BLaER1 (cell line): ENCODE measurements around the gene SEMA4B.
"Not testable (repeated sequence)": the region's sequence is repeated elsewhere in the genome, so short reads cannot be mapped to it uniquely, and the experiment has no call there.

Source experiments
- H3K27ac ChIP-seq: shearing (Covaris generic); formaldehyde crosslinking; 2 replicates; pipeline ENCODE4 v1.8.1; 2022
- H3K27me3 ChIP-seq: shearing (Covaris generic); formaldehyde crosslinking; 2 replicates; pipeline ENCODE4 v1.8.1; 2022
- H3K36me3 ChIP-seq: shearing (Covaris generic); formaldehyde crosslinking; 2 replicates; pipeline ENCODE4 v1.8.1; 2022
- H3K4me1 ChIP-seq: shearing (Covaris generic); formaldehyde crosslinking; 2 replicates; pipeline ENCODE4 v1.8.1; 2022
- H3K4me2 ChIP-seq: shearing (Covaris generic); formaldehyde crosslinking; 2 replicates; pipeline ENCODE4 v1.8.1; 2022
- H3K4me3 ChIP-seq: shearing (Covaris generic); formaldehyde crosslinking; 2 replicates; pipeline ENCODE4 v1.8.1; 2022
- H3K9ac ChIP-seq: shearing (Covaris generic); formaldehyde crosslinking; 2 replicates; pipeline ENCODE4 v1.8.1; 2022
- H3K9me3 ChIP-seq: shearing (Covaris generic); formaldehyde crosslinking; 2 replicates; pipeline ENCODE4 v1.8.1; 2022
- H4K20me1 ChIP-seq: shearing (Covaris generic); formaldehyde crosslinking; 2 replicates; pipeline ENCODE4 v1.8.1; 2022
- Cebpa-rat ChIP-seq: shearing (Covaris generic); IDR thresholded peaks from 2 replicates; pipeline ENCODE4 v1.8.1; 2022

SEMA4B gene

GRCh38 chr15:90266061-90266431, 64.9 kb downstream of the SEMA4B start:
- Histone ChIP-seq H3K9me3 (no peaks in the 10 kb centered on the region), H4K20me1 (peaks cover 46% of the 10 kb centered on the region), H3K36me3 (peaks cover 23% of the 10 kb centered on the region), H3K9ac (peak overlapping the region; percentile 86), H3K27me3 (no peaks in the 10 kb centered on the region), H3K4me1 (peaks cover 70% of the 10 kb centered on the region), H3K4me2 (peak overlapping the region; percentile 96), H3K4me3 (peak overlapping the region; percentile 77), H3K27ac (peak overlapping the region; percentile 93)
- TF ChIP-seq Cebpa-rat = no peak

- Histone ChIP-seq H3K4me2 (peak overlapping the region; percentile 96), H3K9me3 (no peaks in the 10 kb centered on the region), H3K27me3 (no peaks in the 10 kb centered on the region), H3K4me1 (peaks cover 66% of the 10 kb centered on the region), H4K20me1 (peaks cover 50% of the 10 kb centered on the region), H3K27ac (peak overlapping the region; percentile 93), H3K36me3 (peaks cover 28% of the 10 kb centered on the region), H3K4me3 (peak overlapping the region; percentile 77), H3K9ac (peak overlapping the region; percentile 86)
- no peak for TF ChIP-seq Cebpa-rat
Measured at GRCh38 chr15:90266485-90266884, 65.4 kb downstream of the SEMA4B start.

GRCh38 chr15:90268415-90268814, 67.3 kb downstream of the SEMA4B start:
- Histone ChIP-seq H3K9ac (no peak overlapping the region), H3K27ac (no peak overlapping the region), H3K36me3 (peaks cover 47% of the 10 kb centered on the region), H3K9me3 (no peaks in the 10 kb centered on the region), H3K4me3 (peak overlapping the region; percentile 77; the same call in 1 of the 2 replicates), H3K27me3 (no peaks in the 10 kb centered on the region), H3K4me1 (peaks cover 54% of the 10 kb centered on the region), H4K20me1 (peaks cover 70% of the 10 kb centered on the region), H3K4me2 (peak overlapping the region; percentile 96)
- TF ChIP-seq Cebpa-rat = no peak

- H3K9me3 ChIP-seq = no peaks in the 10 kb centered on the region
- no peaks in the 10 kb centered on the region for H3K27me3 ChIP-seq
- H3K4me2 ChIP-seq = no peak overlapping the region
- TF ChIP-seq Cebpa-rat = no peak
- peaks cover 85% of the 10 kb centered on the region for H4K20me1 ChIP-seq
- 0 out of 2 replicates have a peak overlapping the region, but pooled peaks have one; percentile 30 for H3K9ac ChIP-seq
- H3K4me1 ChIP-seq = peaks cover 38% of the 10 kb centered on the region
- no peak overlapping the region for H3K27ac ChIP-seq
- no peak overlapping the region for H3K4me3 ChIP-seq
- peaks cover 69% of the 10 kb centered on the region for H3K36me3 ChIP-seq
Measured at GRCh38 chr15:90270502-90271150, 69.5 kb downstream of the SEMA4B start.

GRCh38 chr15:90271459-90272166, 70.5 kb downstream of the SEMA4B start:
- TF ChIP-seq Cebpa-rat = no peak
- H3K27ac ChIP-seq = no peak overlapping the region
- peaks cover 74% of the 10 kb centered on the region for H3K36me3 ChIP-seq

GRCh38 chr15:90278467-90278866, 77.3 kb downstream of the SEMA4B start:
- Histone ChIP-seq H3K4me1 (peaks cover 12% of the 10 kb centered on the region; the same call in 1 of the 2 replicates), H4K20me1 (peaks cover 21% of the 10 kb centered on the region), H3K36me3 (peaks cover 27% of the 10 kb centered on the region)
- not testable (repeated sequence) for H3K27ac ChIP-seq, H3K4me2 ChIP-seq, H3K9me3 ChIP-seq, H3K9ac ChIP-seq, H3K27me3 ChIP-seq, H3K4me3 ChIP-seq

More at GRCh38 chr15:90271459-90272166, 70.5 kb downstream of the SEMA4B start:
- Histone ChIP-seq H3K9me3 (no peaks in the 10 kb centered on the region), H3K4me2 (no peak overlapping the region), H4K20me1 (peaks cover 89% of the 10 kb centered on the region), H3K27me3 (no peaks in the 10 kb centered on the region), H3K4me3 (no peak overlapping the region), H3K4me1 (peaks cover 36% of the 10 kb centered on the region), H3K9ac (0 out of 2 replicates have a peak overlapping the region, but pooled peaks have one; percentile 30)
